RPMI8226 (cell line): Measurements from ENCODE around the gene HCST.
"Not testable (repeated sequence)": the region's sequence is repeated elsewhere in the genome, so short reads cannot be mapped to it uniquely, and the experiment has no call there.

Experiments used
- DNase-seq: peaks from one replicate; pipeline ENCODE4 v3.0.0-alpha.2; 2015

Gene HCST

GRCh38 chr19:35882114-35882832 is 20.1 kb upstream of the HCST start:
- DNase-seq, result peak; percentile 59

- no peak for DNase-seq
Measured at GRCh38 chr19:35883882-35884281, 18.4 kb upstream of the HCST start.

- no peak for DNase-seq
Measured at GRCh38 chr19:35885225-35885738, 17.0 kb upstream of the HCST start.

GRCh38 chr19:35885904-35886303 is 16.4 kb upstream of the HCST start:
- no peak for DNase-seq

GRCh38 chr19:35887197-35887596 is 15.1 kb upstream of the HCST start:
- no peak for DNase-seq

- no peak for DNase-seq
Measured at GRCh38 chr19:35888398-35888797, 13.9 kb upstream of the HCST start.

- no peak for DNase-seq
Measured at GRCh38 chr19:35889370-35890112, 12.8 kb upstream of the HCST start.

GRCh38 chr19:35890113-35890650 is 12.1 kb upstream of the HCST start:
- no peak for DNase-seq

GRCh38 chr19:35891819-35892218 is 10.5 kb upstream of the HCST start:
- DNase-seq, result not testable (repeated sequence)

GRCh38 chr19:35894342-35894741 is 8.0 kb upstream of the HCST start:
- no peak for DNase-seq

GRCh38 chr19:35895911-35896642 is 6.3 kb upstream of the HCST start:
- no peak for DNase-seq

- no peak for DNase-seq
Measured at GRCh38 chr19:35896643-35897040, 5.7 kb upstream of the HCST start.

GRCh38 chr19:35897706-35898451 is 4.5 kb upstream of the HCST start:
- DNase-seq, result no peak

- no peak for DNase-seq
Measured at GRCh38 chr19:35898499-35898809, 3.9 kb upstream of the HCST start.

GRCh38 chr19:35899547-35900214 is 2.6 kb upstream of the HCST start:
- DNase-seq, result peak; percentile 88

GRCh38 chr19:35901055-35901644 is 1.2 kb upstream of the HCST start:
- no peak for DNase-seq

GRCh38 chr19:35902870-35903475 is 644 bp downstream of the HCST start:
- DNase-seq, result no peak

- peak; percentile 89 for DNase-seq
Measured at GRCh38 chr19:35903550-35904179, 1.3 kb downstream of the HCST start.

- DNase-seq, result no peak
Measured at GRCh38 chr19:35904311-35905068, 2.2 kb downstream of the HCST start.

GRCh38 chr19:35905178-35905727 is 2.9 kb downstream of the HCST start:
- no peak for DNase-seq
